GM10847 (cell line): ENCODE measurements around the gene TTYH3.

ENCODE experiments used
- POLR2A ChIP-seq: IDR thresholded peaks from 2 replicates; pipeline ENCODE4 v1.6.1; 2011; ENCODE audit not compliant: insufficient read length; ENCODE audit errors: extremely low read depth

Gene TTYH3

DNA sequence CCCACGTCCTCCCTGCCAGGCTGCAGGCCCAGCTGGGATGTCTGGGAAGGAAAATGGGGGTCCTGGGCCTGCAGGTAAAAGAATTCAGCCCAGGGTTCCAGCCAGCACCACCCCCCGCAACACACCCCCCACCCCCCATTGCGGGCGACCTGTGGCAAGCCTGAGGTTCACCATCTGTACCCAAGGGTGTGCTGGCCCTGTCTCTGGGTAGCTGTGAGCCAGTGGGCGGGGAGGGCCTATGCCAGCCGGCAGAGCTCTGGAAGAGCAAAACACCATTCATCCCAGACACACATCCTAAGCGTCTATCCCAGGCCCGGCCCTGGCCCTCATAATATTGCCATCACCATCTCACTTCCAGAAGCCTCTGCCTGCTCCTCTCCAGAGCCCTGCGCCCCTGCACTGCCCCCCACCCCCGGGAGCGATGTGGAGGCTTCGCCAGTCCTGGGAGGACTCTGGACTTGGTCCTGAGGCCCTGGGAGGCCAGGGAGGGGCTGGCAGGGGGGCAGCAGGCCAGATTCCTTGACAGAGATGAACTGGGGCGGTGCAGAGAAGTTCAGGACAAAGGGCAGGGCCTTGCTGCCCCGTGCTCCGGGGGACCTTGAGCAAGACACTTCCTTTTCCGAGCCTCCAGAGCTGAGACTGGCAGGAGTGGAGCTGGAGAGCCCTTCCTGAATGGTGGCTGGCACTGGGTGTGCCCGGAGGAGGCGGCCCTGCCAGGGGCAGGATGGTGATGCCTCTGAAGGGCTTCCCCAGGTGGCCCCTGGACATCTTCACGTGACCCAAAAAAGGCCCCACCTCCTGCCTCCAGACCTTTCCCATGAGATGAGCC, 8.7 kb upstream of the TTYH3 start:
- no peak for TF ChIP-seq POLR2A

DNA sequence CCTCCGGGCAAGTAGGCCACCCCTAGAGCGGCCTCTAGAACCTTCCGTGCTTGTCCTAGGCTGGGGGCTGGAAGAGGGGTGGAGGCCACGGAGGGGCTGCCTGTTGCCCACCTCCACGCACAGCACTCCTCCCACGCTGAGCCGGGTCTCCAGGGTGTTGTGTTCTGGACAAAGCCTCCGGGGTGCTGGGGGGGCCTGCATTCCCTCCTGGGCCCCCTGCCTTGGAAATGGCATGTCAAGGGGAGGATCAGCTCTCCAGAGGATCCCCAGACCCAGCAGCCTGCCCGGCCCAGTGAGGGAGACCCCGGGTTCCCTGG, 8.1 kb upstream of the TTYH3 start:
- TF ChIP-seq POLR2A: no peak

DNA sequence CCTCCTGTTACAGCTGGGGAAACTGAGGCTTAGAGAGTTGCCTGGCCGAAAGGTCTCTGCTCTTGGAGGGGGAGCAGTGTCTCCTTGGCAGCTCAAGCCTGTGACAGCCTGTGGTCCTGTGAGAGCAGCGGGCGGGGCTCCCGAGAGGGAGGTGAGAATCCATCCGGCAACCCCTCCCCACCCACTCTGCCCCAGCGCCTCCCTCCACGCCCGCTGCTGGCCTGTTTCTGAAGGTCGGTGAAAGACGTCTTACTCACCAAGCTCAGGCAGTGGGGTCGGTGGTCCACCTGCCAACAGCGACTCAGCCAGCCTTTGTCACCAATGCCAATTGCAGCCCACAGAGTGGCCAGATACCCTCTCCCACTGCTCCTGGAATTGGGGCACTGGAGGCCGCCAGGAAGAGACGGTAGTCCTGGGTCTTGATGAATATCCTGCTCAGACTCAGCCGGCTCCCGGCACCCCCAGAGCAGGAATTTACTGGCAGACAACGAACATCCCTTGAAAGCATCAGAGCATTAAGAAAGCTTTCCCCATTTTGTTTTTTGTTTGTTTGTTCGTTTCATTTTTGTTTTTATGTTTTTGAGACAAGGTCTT, 7.4 kb upstream of the TTYH3 start:
- TF ChIP-seq POLR2A: no peak

DNA sequence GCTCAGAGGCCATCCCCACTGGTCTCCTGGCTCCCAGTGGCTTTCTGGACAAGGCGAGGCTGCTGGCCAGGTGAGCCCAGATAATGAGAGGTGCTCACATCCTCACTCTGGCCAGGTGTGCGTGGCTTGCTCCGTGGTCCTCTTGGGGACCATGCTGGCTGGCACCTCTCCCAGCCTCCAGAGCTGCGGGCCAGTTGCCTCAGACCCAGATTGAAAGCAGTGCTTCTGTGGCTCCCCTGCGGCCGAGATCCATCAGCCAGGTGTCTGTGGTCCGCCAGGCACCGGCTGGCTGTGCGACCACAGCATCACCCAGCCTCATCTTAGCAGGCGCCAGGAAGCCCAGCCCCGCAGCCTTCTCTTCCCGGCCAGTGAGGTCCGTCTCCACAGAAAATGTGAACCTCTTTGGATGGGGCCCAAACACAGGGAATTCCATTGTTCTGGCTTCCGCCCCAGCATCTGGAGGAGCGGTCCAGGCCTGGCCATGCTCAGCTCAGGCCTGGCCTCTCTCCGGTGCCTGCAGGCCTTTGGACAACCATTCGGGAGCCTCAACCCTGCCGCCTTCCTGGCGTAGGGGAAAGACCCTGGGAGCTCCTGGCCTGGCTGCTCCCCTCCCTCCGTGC, 5.2 kb upstream of the TTYH3 start:
- no peak for TF ChIP-seq POLR2A

DNA sequence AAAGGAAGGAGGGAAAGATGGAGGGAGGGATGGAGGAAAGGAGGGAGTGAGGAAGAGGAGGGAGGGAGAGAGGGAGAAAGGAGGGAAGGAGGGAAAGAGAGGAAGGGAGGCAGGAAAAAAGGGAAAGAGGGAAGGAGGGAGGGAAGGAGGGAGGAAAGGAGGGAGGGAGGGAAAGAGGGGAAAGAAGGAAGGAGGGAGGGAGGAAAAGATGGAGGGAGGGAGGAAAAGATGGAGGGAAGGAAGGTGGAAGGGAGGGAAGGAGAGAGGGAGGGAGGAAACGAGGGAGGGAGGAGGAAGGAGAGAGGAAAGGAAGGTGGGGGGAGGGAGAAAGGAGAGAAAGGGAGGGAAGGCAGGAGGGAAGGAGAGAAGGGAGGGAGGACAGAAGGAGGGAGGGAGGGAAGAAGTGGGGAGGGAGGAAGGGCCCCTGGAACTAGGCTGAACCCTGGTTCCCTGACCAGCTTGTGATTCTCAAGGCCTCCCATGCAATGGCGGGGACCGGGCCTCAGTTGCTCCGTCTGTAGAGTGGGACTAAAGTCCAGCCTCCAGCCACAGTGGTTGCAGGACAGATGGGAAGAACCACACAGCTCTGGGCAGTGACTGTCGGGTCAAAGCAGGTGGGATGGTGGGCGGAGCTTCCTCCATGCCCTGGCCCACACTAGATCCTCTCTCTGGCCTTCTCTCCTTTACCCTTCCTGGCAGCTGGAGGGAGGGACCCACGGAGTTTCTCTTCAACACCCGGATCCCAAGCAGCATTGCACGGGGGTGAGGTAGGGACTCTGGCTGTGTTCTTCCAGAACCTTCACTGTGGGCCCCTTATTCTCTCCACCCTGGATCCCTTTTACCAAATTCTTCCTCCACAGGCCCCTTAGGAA, 4.3 kb upstream of the TTYH3 start:
- no peak for TF ChIP-seq POLR2A

DNA sequence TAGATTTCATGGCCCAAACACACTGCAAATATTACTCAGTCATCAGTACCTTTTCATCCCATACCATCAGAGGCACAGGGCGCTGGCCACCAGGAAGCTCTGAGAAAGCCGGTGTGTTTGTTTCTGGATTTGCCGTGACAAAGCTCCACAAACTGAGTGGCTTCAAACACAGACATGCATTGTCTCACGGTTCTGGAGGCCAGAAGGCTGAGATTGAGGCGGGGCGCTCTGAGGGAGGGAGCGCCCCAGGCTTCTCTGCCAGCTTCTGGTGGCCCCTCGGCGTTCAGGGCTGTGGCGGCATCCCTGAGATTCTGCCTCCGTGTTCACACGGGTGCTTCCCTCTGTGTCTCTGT, 3.7 kb upstream of the TTYH3 start:
- TF ChIP-seq POLR2A: no peak

DNA sequence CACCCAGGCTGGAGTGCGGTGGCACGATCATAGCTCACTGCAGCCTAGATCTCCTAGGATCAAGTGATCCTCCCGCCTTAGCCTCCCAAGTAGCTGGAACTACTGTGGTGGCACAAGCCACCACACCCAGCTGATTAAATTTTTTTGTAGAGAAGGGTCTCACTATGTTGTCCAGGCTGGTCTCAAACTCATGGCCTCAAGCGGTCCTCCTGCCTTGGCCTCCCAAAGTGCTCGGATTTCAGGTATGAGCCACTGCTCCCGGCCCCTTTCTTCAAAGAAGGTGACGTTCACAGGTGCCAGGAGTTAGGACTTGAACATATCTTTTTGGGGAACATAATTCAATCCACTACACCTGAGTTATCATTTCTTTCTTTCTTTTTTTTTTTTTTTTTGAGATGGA, 2.9 kb upstream of the TTYH3 start:
- no peak for TF ChIP-seq POLR2A

DNA sequence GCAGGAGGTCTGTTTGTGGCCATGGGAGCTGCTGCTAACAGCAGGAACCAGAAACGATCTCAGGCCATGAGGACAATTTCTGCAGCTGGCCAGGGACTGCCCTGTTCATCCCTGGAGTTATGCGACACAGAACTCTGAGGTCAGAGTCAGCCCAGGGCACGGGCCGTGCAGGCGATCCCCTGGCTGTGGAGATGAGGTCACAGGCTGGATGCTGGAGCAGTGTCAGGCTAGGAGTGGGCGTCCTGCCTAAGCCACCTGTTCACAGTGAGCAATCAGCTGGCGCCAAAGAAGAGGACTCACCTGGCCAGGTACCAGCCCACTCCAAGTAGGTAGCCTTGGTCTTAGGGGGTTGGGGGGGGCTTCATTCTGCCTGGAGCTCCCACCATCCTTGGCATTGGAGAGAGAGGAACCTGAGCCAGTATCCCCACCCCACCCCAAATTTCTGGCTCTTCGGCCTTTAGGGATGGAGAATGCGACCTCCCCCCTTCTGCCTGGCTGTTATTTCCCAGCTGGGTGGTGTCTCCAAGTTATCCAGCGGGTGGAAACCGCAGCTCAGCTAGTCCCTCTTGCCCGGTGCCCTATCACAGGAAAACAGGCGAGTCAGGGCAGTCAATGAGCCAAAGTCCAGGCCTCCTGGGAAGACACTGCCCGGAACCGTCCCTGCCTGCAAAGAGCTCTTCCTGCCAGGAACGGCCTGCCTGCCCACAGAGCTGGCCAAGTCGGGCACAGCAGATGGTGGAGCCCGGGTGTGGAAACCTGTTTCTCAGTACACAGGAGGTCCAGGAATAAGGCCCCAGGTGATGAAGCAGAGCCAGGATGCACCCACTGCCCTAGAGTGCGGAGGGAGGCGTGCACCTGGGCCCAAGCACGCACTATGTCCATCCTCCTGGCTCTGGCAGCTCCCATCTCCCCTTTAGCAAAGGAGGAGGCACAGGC, 1.8 kb upstream of the TTYH3 start:
- TF ChIP-seq POLR2A: no peak

DNA sequence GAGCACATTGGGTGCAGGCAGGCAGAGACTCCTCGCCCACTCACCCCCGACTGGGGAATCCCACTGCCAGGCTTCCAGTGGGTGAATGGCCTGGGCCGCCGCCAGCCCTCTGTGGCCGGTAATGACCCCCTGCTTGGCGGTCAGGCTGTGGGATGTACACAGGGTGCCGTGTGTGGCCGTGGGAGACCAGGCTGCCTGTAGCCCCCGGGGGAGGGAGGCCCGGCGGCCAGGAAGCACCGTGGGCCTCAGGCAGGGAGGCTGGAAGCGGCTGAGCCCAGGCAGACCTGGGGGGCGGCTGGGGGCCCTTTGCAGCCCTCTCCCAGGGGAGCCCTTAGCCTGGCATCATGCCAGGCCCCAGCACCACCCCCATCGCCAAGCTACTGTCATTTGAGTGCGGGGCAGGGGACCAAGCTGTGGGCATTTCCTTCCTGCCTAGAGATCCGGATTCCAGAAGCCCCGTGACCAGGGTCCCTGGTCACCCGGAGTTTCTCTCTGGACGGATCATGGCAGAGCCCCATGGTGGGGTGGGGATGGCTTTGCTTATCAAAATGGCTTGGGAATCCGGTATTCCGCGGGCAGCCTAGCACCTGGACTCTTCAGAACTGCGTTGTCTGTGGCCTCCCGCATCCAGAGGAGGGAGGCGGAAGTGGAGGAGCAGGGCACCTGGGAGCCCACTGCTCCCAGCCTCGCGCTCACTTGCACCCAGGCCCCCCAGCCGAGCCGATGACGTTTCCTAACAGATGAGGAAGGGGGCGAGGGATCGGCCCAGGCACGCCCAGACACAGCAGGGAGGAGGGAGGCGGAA, 1.1 kb downstream of the TTYH3 start:
- TF ChIP-seq POLR2A: no peak

DNA sequence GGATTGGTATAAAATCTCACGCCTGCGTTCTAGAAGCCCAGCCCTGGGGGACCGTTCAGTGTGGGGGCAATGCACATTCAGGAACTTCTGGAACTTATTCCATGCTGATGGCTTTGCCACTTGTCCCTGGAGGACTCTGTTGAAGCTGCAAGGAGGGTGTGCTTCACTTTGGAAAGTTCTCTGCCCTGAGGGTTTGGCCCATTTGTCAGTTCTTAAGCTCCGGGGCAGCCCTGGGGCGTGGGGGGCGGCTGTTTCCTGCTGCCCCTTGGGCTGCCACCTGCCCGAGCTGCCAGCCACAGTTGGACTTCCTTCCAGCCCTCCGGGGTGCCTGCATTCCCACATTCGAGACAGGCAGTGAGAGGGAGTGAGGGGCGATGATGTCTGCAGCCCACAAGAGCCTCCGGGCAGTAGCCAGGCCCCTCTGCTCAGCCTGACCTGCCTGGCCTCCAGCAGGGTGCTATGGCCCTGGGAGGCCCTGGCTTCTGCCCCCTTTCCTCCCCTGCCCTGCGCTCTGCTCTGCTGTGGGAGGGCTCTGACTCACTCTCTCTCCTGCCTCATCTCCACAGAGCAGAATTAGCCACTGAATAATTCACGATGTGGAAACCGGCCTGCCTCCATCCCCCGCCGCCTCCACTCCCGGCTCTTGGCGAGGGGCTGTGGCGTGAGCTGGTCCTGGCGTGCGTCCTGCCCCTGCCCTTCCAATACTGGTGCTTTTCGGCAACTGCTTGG, 1.9 kb downstream of the TTYH3 start:
- TF ChIP-seq POLR2A: no peak

DNA sequence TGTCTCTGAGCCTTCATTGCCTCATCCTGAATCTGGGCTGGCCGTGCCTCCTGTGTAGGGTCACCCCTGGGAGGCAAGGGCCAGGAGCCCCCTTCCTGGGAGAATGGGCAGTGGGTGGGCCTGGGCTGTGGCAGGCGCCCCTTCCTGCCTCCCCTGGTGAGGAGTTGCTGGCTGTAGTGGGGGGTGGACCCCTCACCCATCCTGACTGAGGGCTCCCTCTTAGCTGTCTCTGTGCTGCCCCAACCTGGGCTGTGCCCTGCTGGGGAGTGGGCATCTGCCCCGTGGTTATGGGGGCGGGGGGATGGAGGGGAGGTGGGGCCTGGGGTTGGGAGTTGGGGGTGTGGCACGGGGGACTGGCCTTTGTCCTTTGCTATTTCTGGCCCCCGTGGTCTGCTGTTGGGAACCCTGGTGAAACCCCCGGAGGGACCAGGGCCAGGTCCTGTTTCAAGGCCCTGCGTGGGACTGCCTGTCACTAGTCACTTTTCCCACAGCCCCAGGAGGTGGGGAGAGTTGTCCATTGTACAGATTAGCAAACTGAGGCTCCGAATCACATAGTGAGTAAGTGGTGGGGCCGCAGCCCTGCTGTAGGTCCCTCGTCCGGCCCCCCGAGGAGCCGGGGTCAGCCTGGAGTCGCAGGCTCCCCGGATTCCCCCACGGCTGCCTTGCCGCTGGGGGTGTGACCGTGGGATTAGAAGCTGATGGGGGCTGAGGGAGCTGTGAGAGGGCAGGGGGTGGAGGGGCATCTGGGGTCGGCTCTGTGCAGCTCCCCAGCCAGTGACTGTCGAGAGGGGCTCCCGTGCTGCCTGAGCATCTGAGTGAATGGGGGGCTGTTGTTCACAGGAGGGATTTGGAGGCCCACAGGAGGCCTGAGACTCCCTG, 2.7 kb downstream of the TTYH3 start:
- no peak for TF ChIP-seq POLR2A

DNA sequence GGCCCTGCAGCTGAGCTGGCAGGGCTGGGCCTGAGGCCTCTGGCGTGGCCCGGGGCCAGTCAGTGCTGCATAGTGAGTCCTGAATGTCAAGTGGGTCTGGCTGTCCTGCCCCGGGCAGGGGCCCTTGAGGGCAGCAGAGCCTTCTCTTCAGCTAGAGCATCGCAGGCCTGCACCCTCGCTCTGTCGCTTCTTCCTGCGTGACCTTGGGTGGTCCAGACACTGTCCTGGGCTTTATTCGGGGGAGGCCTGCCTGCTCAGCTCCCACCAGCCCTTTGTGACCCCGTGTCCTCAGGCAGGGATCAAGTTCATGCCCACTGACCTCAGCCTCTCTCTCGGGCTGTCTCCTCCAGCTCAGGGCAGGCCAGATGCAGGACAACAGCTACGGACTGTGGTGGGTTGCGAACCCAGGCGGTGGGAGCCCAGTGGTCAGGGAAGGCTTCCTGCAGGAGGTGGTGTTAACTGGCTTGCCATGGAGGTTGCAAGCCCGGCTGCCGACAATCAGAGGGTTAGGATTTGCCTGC, 3.4 kb downstream of the TTYH3 start:
- TF ChIP-seq POLR2A: no peak
